ENCODE results near the gene UNC13A. TPM values are rescaled to one million over a fixed set of nuclear protein-coding genes. Genes with fewer than 3 reads are reported as not detected.

The UNC13A gene
- total and polyA plus RNA-seq, 2 donors (not counting 1 experiment from before 2014, with no cell fraction given) = under 0.01 to 0.28 TPM

DNA sequence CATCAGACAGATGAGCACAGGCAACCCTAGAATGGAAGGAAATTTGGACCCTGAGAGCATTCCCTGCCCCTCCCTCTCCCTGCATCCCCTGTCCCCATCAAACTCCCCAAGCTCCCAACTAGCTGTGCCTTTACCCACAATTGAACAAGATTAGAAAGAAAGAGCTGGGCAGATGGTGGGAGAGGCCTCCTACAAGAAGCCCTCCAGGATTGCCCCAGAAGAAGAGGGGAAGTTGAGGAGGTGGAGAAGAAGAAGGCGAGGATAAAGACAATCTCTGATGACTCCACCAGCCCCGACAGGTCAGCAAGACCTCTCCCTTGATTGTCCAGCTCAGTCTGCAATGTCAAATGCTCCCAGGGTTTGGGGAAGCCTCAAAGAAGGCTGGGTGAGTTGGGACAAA lies 11.9 kb downstream of the UNC13A start:
- Histone ChIP-seq H3K27ac (ENCODE audit: insufficient read depth, low read length) (no peak overlapping the region), H3K27me3 (ENCODE audit: control insufficient read depth, insufficient read depth, low read length) (peaks cover 3% of the 10 kb centered on the region), H3K4me2 (ENCODE audit: extremely low read depth, insufficient read depth, low read length) (no peak overlapping the region), H3K36me3 (ENCODE audit: control insufficient read depth, insufficient read depth, low read length) (no peaks in the 10 kb centered on the region), H3K4me1 (ENCODE audit: control insufficient read depth, extremely low read depth, insufficient read depth, low read length) (peaks cover 5% of the 10 kb centered on the region), H3K4me3 (replicated peaks in 1 of 4; ENCODE audit: control extremely low read depth in 1 of 4, insufficient read depth in 1 of 4, low read depth in 3 of 4, low read length in 4 of 4) (no peak overlapping the region), H3K9me3 (ENCODE audit: control insufficient read depth, insufficient read depth, low read depth, low read length) (no peaks in the 10 kb centered on the region), H2AFZ (ENCODE audit: low read length) (no peak overlapping the region), H4K20me1 (ENCODE audit: control insufficient read depth, extremely low read depth, insufficient read depth, low read length) (no peaks in the 10 kb centered on the region), H3K79me2 (ENCODE audit: control insufficient read depth, insufficient read depth, low read length) (no peaks in the 10 kb centered on the region), H3K9ac (ENCODE audit: insufficient read depth, low read length) (no peak overlapping the region)
- no peak for TF ChIP-seq EZH2 (IDR thresholded peaks at IDR 0.05; ENCODE audit: low read length, missing control alignments)
- no peak for TF ChIP-seq CTCF (conservative IDR thresholded peaks at IDR 0.05 in 1 of 2, IDR thresholded peaks at IDR 0.05 in 1 of 2; ENCODE audit: low read depth in 1 of 2, low read length in 2 of 2)
- DNase-seq (ENCODE audit: low read depth in 2 of 2) = no peak

DNA sequence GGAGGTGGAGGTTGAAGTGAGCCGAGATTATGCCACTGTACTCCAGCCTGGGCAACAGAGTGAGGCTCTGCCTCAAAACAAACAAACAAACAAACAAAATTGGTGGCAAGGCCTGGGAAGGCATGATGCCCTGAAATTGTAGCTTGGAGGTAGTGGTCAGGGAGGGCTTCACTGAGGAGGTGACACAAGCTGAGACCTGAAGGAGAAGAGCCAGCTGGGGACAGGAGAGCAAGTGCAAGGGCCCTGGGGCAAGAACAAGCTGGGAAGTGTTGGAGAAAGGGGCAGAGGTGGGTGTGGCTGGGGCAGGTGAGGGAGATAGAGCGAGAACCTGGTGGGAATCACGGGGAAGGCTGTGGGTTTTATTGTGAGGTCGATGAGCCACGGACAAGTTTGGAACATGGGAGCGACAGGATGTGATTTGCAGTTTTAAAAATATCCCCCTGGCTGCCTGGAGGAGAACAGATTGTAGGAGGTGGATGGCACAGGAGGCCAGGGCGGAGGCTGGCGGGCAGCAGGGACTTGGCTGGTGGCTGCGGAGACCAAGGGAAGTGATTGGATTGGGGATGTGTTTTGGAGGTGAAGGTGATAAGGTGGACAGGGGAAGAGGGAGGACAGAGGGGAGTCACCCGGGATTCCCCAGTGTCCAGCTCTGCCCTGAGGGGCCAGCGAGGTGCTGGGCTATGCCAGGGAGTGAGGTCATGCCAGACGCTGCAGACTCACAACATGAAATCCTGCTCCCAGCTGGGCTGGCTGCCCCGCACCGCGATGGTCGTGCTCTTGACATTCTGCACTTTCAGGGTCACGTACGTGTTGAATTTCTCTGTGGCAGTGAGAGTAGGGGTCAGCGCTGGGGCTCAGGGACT lies 14.0 kb downstream of the UNC13A start:
- H3K4me2 ChIP-seq (ENCODE audit: extremely low read depth, insufficient read depth, low read length) = no peak overlapping the region
- H3K79me2 ChIP-seq (ENCODE audit: control insufficient read depth, insufficient read depth, low read length) = no peaks in the 10 kb centered on the region
- no peak overlapping the region for H3K9ac ChIP-seq (ENCODE audit: insufficient read depth, low read length)
- no peak for DNase-seq (ENCODE audit: low read depth in 2 of 2)
- no peak overlapping the region for H3K27ac ChIP-seq (ENCODE audit: insufficient read depth, low read length)
- no peaks in the 10 kb centered on the region for H3K9me3 ChIP-seq (ENCODE audit: control insufficient read depth, insufficient read depth, low read depth, low read length)
- H2AFZ ChIP-seq (ENCODE audit: low read length) = no peak overlapping the region
- H3K36me3 ChIP-seq (ENCODE audit: control insufficient read depth, insufficient read depth, low read length) = no peaks in the 10 kb centered on the region
- no peaks in the 10 kb centered on the region for H3K4me1 ChIP-seq (ENCODE audit: control insufficient read depth, extremely low read depth, insufficient read depth, low read length)
- H4K20me1 ChIP-seq (ENCODE audit: control insufficient read depth, extremely low read depth, insufficient read depth, low read length) = no peaks in the 10 kb centered on the region
- TF ChIP-seq CTCF (conservative IDR thresholded peaks at IDR 0.05 in 1 of 2, IDR thresholded peaks at IDR 0.05 in 1 of 2; ENCODE audit: low read depth in 1 of 2, low read length in 2 of 2) (no peak), EZH2 (IDR thresholded peaks at IDR 0.05; ENCODE audit: low read length, missing control alignments) (no peak)
- H3K4me3 ChIP-seq (replicated peaks in 1 of 4; ENCODE audit: control extremely low read depth in 1 of 4, insufficient read depth in 1 of 4, low read depth in 3 of 4, low read length in 4 of 4) = no peak overlapping the region
- H3K27me3 ChIP-seq (ENCODE audit: control insufficient read depth, insufficient read depth, low read length) = no peaks in the 10 kb centered on the region

DNA sequence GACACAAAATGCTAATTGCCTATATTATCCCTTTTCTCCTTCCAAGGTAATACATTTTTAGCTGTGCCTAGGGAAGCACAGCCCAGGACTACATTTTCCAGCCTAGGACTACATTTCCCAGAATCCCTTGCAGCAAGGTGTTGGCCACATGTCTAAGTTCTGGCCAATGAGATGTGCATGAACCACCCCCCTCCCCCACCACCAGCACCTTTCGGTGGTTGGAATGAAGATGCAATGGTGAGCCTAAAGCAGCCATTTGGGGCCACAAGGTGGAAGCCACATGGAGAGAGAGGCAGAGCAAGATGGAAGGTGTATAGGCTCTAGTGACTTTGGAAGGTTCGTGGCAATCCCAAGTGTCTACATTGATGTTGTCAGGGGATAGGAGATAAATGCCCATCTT lies 16.2 kb downstream of the UNC13A start:
- Histone ChIP-seq H3K79me2 (ENCODE audit: control insufficient read depth, insufficient read depth, low read length) (no peaks in the 10 kb centered on the region), H4K20me1 (ENCODE audit: control insufficient read depth, extremely low read depth, insufficient read depth, low read length) (no peaks in the 10 kb centered on the region), H3K4me2 (ENCODE audit: extremely low read depth, insufficient read depth, low read length) (no peak overlapping the region), H2AFZ (ENCODE audit: low read length) (no peak overlapping the region), H3K4me1 (ENCODE audit: control insufficient read depth, extremely low read depth, insufficient read depth, low read length) (no peaks in the 10 kb centered on the region), H3K36me3 (ENCODE audit: control insufficient read depth, insufficient read depth, low read length) (no peaks in the 10 kb centered on the region), H3K27me3 (ENCODE audit: control insufficient read depth, insufficient read depth, low read length) (no peaks in the 10 kb centered on the region), H3K4me3 (replicated peaks in 1 of 4; ENCODE audit: control extremely low read depth in 1 of 4, insufficient read depth in 1 of 4, low read depth in 3 of 4, low read length in 4 of 4) (no peak overlapping the region), H3K9ac (ENCODE audit: insufficient read depth, low read length) (no peak overlapping the region), H3K27ac (ENCODE audit: insufficient read depth, low read length) (no peak overlapping the region), H3K9me3 (ENCODE audit: control insufficient read depth, insufficient read depth, low read depth, low read length) (no peaks in the 10 kb centered on the region)
- DNase-seq (ENCODE audit: low read depth in 2 of 2) = peak; percentile 27
- TF ChIP-seq EZH2 (IDR thresholded peaks at IDR 0.05; ENCODE audit: low read length, missing control alignments) (no peak), CTCF (conservative IDR thresholded peaks at IDR 0.05 in 1 of 2, IDR thresholded peaks at IDR 0.05 in 1 of 2; ENCODE audit: low read depth in 1 of 2, low read length in 2 of 2) (no peak)

All from fibroblast of lung (primary cell).